ENCODE data around the gene SLC38A3.
"Not testable (repeated sequence)": the region's sequence is repeated elsewhere in the genome, so short reads cannot be mapped to it uniquely, and the experiment has no call there.

The SLC38A3 gene

DNA sequence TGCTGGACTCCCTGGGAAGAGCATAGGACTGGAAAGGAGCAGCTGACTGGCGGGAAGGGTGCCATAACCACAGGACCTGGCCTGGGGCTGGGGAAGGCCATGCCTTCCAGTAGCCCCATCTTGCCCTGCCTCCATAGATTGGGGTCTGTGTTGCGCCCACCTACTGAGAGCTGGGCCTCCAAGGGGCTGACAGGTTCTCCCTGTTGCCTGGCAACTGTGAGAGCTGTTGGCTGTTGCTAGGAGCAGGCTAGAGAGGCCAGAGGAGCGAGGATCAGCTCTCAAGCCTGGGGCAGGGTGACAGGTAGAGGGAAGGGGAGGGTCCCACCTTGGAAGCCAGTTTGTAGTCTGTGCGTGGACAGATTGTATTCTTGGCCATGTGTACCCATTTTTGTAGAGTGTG is 28.1 kb downstream of the SLC38A3 start:
- no peak for DNase-seq (ENCODE audit: low spot score)

DNA sequence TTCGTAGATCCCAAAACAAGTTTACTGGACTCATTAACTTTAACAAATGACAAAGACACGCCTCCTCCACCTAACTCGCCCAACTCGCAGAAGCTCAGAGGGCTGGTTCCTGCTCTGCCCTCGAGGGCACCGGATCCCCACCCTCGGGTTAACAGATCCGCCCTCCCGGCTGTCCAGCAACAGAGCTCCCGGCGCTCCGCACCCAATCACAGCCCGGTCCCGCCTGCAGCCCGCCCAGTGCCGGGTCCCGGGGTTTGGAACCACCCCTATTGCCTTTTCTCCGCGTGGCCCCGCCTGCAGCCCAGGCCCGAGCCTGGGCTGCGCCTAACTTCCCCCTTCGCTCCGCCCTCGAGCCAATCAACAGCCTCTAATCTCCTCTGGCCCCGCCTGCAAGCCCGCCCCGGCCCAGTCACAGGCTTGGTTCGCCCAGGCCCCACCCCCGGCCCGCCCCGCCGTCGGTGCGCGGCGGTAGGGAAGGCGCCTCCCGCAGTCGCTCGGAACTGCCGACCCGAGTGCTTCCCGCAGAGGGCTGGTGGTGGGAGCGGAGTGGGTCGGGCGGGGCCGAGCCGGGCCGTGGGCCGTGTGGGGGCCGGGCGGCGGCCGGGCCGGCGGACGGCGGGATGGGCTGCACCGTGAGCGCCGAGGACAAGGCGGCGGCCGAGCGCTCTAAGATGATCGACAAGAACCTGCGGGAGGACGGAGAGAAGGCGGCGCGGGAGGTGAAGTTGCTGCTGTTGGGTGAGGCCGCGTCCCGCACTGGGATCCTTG is 30.8 kb downstream of the SLC38A3 start, which contains the start of gene GNAI2:
TSS of gene GNAI2 (plus strand) at position 489 of the 768 bp plus-strand sequence. CDS start at position 621, 132 bp downstream.
- DNase-seq (ENCODE audit: low spot score) = peak; percentile 99

DNA sequence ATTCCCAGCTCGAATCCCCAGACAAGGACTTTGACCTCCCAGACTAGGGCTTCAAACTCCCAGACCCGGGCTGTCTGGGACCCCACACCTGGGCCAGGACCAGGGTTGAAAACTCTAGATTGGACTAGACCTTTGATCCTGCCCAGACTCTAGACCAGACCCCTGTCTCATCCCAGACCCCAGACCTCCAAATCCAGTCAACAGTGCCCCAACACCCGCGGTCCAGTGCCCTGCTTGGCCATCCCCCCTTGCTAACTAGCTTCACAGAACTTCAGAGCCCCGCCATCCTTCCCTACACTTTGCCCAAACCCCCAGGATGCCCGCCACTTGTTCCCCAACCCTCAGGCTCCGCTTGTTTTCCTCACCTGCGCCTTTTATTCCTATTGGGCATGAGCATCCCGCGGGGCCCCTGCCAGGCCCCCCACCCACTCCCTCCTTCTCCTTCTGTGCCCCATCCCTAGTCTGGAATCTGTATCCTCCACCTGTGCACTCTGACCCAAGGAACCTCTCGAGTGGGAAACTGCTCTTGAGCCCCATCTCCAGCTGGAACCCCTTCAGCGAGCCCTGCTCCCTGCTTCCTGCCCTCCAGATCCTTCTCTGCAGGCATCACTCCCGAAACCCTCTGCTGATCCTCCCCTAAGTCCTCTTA is 31.5 kb downstream of the SLC38A3 start:
- no peak for DNase-seq (ENCODE audit: low spot score)

DNA sequence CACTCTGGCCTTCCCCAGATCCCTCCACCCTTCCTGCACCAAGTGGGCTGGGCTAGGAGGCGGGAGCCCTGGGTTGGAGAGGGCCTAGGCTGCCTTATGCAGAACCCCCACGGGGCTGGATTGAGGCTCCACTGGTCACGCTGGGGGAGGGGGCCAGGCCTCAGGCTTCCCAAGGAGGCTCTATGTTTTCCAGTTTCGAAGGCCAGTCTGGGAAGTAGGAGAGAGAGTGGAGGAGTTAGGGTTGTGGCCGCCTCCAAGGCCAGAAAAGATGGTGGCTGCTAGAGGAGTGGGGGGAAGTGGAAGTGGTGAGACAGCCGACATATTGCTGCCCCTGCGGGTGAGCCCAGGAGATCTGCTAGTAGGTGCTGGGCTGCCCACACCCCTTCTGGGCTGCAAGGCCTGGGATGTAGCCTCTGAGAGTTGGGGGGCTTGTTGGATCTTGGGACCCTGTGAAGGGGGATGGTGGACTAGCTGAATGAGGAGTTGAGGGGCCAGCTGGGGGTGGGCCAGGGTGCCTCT is 32.1 kb downstream of the SLC38A3 start:
- peak; percentile 65 for DNase-seq (ENCODE audit: low spot score)

DNA sequence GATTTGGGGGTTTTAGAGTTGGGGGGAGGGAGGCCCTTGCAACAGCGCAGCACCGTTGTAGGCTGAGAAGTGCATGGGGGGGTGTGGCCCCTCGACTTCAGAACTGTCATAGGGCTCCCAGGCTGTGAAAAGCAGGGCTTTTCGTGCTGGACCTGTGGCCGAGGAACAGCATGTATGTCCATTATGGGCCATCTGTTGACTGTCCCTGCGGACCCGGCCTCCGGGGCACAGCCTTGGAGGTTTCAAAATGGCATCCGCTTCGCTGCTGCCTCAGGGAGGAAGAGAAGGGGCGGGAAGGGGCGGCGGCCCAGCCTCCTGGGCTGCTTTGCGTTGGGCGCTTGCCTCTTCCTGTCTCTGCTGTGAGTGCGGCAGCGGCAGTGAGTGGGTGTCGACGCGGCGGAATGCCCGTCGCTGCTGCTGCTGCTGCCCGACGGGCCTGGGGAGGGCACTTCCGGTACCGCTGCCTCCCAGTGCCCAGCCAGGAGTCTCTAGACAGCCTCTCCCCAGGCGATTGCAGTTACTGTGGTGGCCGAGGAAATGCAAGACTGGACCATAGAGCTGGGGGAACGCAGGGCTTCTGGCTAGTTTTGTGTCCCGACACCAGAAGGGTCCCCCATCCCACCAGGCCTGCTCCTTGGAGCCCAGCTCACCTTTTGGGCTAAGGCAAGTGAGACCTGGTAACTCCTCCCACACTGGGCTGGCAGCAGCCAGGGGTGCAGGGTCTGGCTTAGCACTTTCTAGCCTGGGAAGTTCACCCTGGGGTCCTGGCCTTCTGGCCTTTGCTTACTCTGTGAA is 32.9 kb downstream of the SLC38A3 start:
- DNase-seq (ENCODE audit: low spot score) = peak; percentile 92

DNA sequence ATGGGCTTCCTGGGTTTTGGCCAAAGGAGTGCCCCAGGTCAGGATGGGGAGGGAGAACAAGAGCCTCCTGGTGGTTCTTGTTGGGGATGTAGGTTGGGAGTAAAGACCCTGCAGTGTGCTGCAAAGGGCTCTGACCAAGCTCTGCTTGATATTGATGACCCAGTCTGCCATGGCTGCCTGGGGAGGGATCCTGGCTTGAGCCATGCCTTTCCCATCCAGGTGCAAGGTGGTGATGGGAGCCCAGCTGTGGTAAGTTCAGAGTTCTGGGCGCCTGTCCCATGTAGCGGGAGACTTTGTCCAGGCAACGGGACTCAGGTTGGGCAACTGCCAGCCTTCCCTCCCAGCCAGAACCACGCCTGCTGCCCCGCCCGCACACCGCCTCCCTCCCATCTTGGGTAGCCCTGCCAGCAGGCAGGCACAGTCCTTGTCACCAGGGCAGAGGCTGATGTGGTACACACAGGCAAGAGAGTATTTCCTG is 33.5 kb downstream of the SLC38A3 start:
- peak; percentile 79 for DNase-seq (ENCODE audit: low spot score)

DNA sequence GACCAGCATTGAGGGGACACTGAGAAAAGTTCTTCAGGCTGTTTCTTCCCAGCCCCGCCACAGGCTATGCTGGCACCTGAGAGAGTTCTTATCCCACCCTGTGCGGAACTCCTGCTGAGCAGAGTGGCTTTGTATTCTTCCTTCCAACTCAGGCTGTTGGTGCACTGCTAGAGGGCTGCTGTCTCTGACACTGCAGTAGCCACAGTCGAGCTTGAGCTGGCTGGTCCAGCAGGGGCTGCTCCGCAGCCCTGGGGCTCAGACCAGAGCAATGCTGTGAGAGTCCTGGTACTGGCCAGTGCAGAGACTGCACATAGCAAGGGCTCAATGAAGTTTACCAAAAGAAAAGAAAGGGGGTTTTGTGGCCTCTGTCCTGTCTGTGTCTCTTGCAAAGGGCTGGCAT is 34.6 kb downstream of the SLC38A3 start:
- no peak for DNase-seq (ENCODE audit: low spot score)

DNA sequence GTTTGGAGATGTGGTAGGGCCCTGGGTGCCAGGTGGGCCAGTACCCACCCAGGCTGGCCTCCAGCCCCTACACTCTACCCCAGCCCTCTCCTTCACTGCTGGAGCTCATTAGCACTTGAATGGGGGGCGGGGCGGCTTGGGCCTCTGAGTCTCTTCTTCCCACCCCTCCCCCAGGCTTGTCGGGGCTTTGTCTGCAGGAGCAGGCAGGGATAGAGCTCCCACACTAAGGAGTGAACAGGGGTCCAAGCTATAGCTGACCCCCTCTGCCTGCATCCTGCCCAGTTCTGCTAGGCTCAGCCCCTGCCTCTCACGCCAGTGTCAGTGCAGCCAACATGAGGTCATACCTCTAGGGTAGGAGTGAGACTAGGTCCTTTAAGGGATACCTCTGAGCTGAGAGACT is 36.1 kb downstream of the SLC38A3 start:
- DNase-seq (ENCODE audit: low spot score) = no peak

DNA sequence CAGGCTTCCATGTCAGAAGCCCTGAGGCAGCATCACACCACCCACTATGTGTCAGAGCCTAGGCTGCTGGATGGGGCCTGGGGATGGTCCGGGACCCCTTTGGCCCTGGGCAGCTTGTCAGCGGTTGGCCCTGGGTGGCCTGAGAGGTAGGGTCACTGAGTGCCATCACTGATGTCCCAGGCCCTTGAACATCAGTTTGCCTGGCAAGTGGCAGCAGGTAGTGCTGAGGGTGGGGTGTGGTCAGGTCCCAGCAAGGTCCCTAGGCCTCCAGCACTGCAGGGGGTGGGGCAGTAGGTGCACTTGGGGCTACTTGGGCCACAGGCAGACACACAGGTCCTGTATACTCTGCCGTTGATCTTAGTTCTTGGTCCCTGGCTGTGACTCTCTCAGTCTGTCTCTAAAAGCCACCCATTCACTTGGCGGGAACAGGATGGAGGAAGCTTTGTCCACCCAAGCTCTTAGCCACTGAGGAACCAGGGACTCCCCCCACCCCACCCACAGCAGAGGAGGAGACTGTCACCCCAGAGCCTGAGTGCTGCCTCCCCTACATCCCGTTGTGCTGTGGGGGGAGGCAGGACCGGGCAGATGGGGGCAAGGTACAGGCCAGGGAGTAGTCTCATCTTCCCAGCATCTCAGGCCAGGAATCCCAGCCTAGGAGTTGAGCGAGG is 36.8 kb downstream of the SLC38A3 start:
- no peak for DNase-seq (ENCODE audit: low spot score)

DNA sequence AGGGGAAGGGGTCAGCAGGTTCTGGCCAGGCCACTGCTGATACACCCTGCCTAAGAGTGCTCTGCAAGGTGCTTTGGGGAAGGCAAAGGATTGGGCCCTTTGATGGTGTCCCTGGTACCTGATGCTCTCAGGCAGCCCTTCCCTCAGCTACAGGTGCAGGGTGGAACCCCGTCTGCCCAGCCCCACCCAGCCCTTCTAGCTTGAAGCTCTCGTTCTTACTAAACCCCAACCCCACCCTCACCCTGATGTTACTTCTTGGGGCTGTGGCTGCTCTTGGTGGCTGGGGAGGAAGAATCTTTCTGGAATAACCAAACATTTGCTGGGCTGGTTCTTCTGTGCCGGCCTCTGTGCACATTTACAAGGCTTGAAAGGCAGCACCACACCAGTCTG is 37.3 kb downstream of the SLC38A3 start:
- DNase-seq (ENCODE audit: low spot score) = no peak

DNA sequence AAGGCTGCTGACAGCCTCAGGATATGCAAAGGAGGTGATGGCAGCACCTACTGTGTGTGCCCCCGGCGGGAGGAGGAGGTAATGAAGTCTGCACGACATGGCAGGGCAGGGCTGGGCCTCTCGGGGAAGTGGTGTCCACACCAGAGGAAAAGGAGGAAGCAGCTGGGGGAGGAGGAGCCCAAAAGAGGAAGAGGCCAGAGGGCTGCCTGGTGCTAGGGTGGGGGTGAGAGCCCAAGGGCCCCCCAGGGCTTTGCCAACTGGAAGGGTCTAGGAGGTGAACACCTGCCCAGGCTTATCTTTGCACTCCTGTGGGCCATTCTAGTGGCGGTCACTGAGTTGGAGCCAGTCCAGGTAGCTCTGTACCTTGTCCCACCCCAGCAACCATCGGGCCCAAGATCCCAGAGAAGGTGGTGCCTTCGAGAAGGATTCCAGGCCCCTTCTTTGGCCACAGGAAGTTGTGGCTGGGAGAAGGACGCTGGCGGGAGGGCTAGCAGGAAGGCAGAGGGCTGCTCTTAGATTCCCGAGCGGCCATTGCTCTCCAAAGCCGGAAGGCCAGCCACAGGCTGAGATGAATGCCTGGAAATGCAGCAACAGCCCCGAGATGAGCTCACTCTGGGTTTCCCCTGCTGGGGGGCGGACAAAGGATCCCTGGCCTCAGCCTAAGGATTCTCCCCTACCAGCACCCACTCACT is 37.9 kb downstream of the SLC38A3 start:
- DNase-seq (ENCODE audit: low spot score) = peak; percentile 37

DNA sequence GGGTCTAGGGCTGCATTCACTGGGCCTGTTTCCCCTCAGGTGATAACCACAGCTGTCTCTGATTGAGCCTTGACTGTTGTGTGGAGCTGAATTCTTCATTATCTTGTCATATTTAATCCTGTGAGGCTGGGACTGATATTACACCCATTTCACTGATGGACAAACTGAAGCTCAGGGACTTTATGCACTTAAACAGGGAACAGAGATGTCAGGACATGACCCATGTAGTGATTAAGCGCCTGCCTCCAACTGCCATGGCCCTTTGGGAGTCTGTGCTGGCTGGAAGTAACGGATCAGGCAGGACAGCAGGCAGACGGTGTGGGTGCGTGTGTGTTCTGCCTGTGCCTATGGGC is 38.4 kb downstream of the SLC38A3 start:
- no peak for DNase-seq (ENCODE audit: low spot score)

DNA sequence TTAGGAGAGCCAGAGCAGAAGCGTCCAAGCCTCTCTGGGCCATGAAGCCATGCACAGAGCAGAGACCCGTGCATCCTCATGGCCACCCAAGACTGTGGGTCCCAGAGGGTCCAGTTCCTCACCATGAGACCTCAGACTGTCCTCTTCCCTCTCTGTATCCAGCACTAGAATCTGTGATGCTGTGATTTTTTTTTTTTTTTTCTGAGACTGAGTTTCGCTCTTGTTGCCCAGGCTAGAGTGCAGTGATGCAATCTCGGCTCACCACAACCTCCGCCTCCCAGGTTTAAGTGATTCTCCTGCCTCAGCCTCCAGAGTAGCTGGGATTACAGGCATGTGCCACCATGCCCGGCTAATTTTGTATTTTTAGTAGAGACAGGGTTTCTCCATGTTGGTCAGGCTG is 39.7 kb downstream of the SLC38A3 start:
- DNase-seq (ENCODE audit: low spot score) = not testable (repeated sequence)

DNA sequence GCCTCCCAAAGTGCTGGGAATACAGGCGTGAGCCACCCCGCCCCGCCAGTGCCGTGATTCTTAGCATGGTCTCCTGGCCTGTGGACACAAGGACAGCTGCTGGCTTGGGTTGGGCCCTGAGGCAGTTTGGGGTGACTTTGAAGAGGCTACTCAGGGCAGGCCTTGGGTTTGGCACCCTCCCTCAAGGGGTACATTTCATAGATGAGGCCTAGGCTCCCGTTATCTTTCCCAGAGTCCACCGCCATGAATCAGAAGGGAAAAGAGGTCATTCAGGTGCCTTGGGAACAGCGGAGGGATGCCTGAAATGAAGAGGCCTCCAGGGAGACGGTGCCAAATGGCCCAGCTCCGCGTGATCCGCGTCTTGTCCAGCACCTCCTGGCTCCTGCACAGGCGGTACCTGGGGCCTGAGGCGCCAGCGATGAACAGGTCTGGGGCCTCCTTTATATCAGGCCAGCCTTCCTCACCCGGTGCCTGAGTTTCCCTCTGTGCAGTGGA is 40.2 kb downstream of the SLC38A3 start:
- DNase-seq (ENCODE audit: low spot score) = no peak

DNA sequence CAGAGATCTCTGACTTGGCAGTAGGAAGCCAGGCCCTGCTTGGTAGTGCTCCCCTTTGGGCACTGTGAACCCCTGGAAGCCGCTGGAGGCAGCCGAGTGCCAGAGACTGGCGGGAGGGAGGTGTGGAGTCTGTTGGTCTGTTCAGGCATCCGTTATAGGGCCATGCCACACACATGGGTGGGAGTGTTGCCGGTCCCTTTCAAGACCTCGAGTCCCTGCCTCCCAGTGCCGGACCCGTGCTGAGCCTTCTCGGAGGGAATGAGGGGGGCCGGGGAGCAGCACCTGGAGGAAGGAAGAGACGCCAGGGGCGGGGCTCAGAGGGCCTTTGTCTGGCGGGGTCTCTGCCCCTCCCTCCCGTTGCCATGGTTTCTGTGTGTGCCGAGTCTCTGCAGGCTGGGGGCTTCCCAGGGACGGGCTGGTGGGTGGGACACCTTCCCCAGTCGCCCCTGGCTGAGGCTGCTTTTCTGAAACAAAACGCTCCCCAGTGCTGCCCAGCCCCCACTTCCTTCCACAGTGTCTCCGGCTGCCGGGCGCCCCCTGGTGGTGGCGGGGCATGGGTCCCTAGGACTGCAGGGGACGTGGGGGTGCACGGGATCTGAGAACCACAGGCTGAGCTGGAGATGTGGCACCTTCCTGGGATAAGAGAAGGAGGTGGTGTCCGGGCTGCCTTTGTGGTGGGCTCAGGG is 40.9 kb downstream of the SLC38A3 start:
- peak; percentile 91 for DNase-seq (ENCODE audit: low spot score)

DNA sequence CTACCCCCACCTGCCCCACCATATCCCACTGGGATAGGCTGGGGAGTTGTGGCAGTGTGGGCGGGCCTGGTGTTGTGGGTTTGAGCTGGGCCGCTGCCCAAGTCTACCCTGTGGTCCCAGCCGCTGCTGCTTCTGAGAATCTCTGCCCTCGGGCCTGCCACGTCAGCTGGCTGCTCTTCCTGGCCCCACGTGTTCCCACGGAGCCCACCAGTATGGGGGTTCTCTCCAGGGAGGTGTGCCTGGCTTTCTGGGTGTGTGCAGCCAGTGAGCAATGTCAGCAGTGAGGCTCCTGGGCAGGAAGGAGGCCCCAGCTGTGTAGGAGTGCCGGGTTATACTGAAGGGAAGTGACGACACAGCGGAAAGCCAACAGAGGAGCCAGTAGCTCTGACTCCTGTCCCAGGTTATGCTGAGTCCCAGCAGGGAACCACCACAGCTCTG is 41.5 kb downstream of the SLC38A3 start:
- DNase-seq (ENCODE audit: low spot score) = peak; percentile 79

DNA sequence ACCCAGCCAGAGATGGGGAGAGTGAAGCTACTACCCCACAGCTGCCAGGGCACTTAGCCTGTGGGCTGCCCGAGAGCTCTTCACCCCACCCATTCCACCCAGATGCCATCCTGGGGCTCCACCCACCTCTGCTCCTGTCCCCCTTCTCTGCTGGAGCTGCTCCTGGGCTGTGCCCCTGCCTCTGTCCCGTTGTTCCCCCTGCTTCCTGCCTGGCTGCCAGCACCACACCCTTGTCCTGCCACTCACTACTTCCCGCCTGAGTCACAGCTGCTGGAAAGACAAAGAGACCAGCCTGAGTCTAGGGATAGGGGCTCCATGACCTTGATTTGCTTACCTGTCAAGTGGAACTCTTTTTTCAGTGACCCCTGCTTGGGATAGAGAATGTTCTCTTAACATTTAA is 43.3 kb downstream of the SLC38A3 start:
- DNase-seq (ENCODE audit: low spot score) = no peak

DNA sequence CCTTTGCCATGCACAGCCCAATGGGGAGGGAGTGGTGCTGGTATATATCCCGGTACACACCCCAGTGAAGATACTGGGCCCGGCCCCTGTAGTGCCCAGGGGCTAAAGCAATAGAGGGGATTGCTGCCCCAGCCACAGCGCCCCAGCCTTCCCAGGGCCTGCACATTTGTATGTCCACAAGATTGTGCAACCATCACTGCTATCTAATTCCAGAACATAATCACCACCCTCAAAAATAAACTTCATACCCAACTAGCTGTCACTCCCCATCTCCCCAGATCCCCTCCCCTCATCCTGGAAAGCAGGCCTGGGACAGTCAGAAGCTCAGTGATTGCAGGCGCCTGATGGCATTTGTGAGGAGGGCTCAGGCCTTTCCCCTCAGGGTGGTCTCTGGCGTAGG is 44.4 kb downstream of the SLC38A3 start:
- no peak for DNase-seq (ENCODE audit: low spot score)

DNA sequence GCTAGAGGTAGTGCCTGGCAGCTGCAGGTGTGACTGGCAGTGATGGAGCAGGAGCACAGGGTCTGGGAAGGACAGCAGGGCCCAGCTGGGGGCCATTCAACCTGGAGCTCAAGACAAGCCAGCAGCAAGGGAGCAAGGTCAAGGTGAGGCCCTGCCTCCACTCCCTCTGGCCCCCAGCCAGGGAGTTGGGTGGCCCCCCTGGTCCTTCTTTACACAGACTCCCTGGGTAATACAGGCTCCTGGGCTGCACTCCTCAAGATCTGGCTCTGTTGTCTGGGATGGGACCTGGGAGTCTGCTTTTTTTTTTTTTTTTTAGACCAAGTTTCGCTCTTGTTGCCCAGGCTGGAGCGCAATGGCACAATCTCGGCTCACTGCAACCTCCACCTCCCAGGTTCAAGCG is 45.4 kb downstream of the SLC38A3 start:
- DNase-seq (ENCODE audit: low spot score) = no peak

DNA sequence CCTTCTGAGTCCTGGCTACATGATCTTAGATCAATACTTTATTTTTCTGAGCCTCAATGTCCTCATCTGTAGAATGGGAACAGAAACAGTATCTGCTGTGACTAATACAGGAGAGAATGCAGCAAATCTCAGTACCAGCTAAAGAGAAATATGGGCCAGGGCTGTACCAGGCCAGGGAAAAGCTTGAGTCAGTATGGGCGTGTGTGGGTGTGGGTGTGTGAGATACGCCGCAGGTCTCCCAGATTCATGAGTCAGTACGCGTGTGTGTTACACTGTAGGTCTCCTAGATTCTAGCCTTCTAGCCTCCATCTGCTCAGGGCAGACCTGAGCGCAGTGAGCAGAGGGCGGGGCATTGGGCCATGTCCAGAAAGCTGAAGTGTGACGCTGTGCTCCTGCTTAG is 46.1 kb downstream of the SLC38A3 start:
- DNase-seq (ENCODE audit: low spot score) = peak; percentile 40

Data from GM03348 (cell line).